IMR-90 (cell line): ENCODE measurements around the gene RPS6KA6.

Experiments
- BHLHE40 ChIP-seq: fragments of 150-350 bp; IDR thresholded peaks from 2 replicates; pipeline ENCODE4 v1.6.1; 2016; ENCODE audit warnings: mild to moderate bottlenecking, low read depth, low read length
- CEBPB ChIP-seq: IDR thresholded peaks from 2 replicates; pipeline ENCODE4 v1.6.1; 2012; ENCODE audit warnings: low read depth, low read length, improper control_type of control experiment
- FOS ChIP-seq: fragments of 150-350 bp; IDR thresholded peaks from 2 replicates; pipeline ENCODE4 v1.6.1; 2016; ENCODE audit warnings: low read depth, low read length
- MAZ ChIP-seq: IDR thresholded peaks from 2 replicates; pipeline ENCODE4 v1.6.1; 2012; ENCODE audit warnings: low read depth, mild to moderate bottlenecking, low read length, improper control_type of control experiment, moderate library complexity, borderline replicate concordance
- MXI1 ChIP-seq: IDR thresholded peaks from 2 replicates; pipeline ENCODE4 v1.6.1; 2012; ENCODE audit warnings: low read depth, mild to moderate bottlenecking, low read length, moderate library complexity, borderline replicate concordance
- POLR2A ChIP-seq: IDR thresholded peaks from 2 replicates; pipeline ENCODE4 v1.6.1; 2012; ENCODE audit warnings: mild to moderate bottlenecking, low read depth, low read length
- RAD21 ChIP-seq: IDR thresholded peaks from 2 replicates; pipeline ENCODE4 v1.6.1; 2012; ENCODE audit warnings: low read length, improper control_type of control experiment
- RCOR1 ChIP-seq: IDR thresholded peaks from 2 replicates; pipeline ENCODE4 v1.6.1; 2012; ENCODE audit warnings: mild to moderate bottlenecking, low read length, improper control_type of control experiment; ENCODE audit not compliant: insufficient replicate concordance
- RFX5 ChIP-seq: IDR thresholded peaks from 2 replicates; pipeline ENCODE4 v1.8.0; 2012; ENCODE audit warnings: low read depth, mild to moderate bottlenecking, low read length, moderate library complexity
- SMC3 ChIP-seq: fragments of 150-350 bp; IDR thresholded peaks from 2 replicates; pipeline ENCODE4 v1.6.1; 2016; ENCODE audit warnings: low read depth, mild to moderate bottlenecking, antibody characterized with exemption, low read length, moderate library complexity
- TF ChIP-seq, protein P1 (sequence below): conservative IDR thresholded peaks from 2 replicates; pipeline ENCODE4 v1.5.1; 2012; ENCODE audit warnings: mild to moderate bottlenecking, low read depth, low read length, improper control_type of control experiment
- TF ChIP-seq, protein P2 (sequence below): fragments of 150-350 bp; IDR thresholded peaks from 2 replicates; pipeline ENCODE4 v1.6.1; 2016; ENCODE audit warnings: low read depth, mild to moderate bottlenecking, low read length, moderate library complexity, borderline replicate concordance
- TF ChIP-seq, protein P3 (sequence below): fragments of 150-350 bp; IDR thresholded peaks from 2 replicates; pipeline ENCODE4 v1.6.1; 2017; ENCODE audit warnings: mild to moderate bottlenecking, antibody characterized with exemption, low read length, low read depth

DNA sequence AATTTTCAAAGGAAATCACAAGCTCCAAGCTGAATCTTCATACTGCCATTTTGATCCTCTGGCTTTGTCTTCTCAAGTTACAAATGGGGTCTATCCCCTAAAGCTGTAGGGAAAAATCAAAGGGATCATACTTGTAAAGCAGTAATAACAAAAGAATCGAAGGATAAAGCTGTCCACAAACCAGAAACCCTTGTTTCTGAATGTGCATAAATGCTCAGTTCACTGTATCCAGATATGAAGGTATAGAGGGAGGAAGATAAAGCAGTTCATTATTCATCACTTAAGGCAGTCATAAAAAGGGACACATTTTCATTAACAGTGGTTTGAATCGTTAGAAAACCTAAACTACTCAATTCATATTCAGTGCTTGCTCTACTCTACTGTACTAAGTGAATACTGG, 33.2 kb upstream of the RPS6KA6 start:
- TF ChIP-seq, protein P1, sequence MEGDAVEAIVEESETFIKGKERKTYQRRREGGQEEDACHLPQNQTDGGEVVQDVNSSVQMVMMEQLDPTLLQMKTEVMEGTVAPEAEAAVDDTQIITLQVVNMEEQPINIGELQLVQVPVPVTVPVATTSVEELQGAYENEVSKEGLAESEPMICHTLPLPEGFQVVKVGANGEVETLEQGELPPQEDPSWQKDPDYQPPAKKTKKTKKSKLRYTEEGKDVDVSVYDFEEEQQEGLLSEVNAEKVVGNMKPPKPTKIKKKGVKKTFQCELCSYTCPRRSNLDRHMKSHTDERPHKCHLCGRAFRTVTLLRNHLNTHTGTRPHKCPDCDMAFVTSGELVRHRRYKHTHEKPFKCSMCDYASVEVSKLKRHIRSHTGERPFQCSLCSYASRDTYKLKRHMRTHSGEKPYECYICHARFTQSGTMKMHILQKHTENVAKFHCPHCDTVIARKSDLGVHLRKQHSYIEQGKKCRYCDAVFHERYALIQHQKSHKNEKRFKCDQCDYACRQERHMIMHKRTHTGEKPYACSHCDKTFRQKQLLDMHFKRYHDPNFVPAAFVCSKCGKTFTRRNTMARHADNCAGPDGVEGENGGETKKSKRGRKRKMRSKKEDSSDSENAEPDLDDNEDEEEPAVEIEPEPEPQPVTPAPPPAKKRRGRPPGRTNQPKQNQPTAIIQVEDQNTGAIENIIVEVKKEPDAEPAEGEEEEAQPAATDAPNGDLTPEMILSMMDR, result no peak
- no peak for TF ChIP-seq CEBPB
- TF ChIP-seq POLR2A, result no peak
- no peak for TF ChIP-seq RFX5
- no peak for TF ChIP-seq RCOR1
- no peak for TF ChIP-seq SMC3
- TF ChIP-seq, protein P2, sequence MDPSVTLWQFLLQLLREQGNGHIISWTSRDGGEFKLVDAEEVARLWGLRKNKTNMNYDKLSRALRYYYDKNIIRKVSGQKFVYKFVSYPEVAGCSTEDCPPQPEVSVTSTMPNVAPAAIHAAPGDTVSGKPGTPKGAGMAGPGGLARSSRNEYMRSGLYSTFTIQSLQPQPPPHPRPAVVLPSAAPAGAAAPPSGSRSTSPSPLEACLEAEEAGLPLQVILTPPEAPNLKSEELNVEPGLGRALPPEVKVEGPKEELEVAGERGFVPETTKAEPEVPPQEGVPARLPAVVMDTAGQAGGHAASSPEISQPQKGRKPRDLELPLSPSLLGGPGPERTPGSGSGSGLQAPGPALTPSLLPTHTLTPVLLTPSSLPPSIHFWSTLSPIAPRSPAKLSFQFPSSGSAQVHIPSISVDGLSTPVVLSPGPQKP, result no peak
- no peak for TF ChIP-seq MXI1
- no peak for TF ChIP-seq RAD21
- TF ChIP-seq, protein P3, sequence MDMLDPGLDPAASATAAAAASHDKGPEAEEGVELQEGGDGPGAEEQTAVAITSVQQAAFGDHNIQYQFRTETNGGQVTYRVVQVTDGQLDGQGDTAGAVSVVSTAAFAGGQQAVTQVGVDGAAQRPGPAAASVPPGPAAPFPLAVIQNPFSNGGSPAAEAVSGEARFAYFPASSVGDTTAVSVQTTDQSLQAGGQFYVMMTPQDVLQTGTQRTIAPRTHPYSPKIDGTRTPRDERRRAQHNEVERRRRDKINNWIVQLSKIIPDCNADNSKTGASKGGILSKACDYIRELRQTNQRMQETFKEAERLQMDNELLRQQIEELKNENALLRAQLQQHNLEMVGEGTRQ, result no peak
- no peak for TF ChIP-seq MAZ
- TF ChIP-seq FOS, result no peak
- no peak for TF ChIP-seq BHLHE40
